ENCODE measurements around the gene DCAF11. TPM values are rescaled to one million over a fixed set of nuclear protein-coding genes. Genes with fewer than 3 reads are reported as not detected.
A peak's percentile ranks its signal among the peaks of the same experiment; 100 is the strongest.

The DCAF11 gene
- polyA plus RNA-seq, 3 donors, result 45.6 to 56.6 (median 48.8) TPM

DNA sequence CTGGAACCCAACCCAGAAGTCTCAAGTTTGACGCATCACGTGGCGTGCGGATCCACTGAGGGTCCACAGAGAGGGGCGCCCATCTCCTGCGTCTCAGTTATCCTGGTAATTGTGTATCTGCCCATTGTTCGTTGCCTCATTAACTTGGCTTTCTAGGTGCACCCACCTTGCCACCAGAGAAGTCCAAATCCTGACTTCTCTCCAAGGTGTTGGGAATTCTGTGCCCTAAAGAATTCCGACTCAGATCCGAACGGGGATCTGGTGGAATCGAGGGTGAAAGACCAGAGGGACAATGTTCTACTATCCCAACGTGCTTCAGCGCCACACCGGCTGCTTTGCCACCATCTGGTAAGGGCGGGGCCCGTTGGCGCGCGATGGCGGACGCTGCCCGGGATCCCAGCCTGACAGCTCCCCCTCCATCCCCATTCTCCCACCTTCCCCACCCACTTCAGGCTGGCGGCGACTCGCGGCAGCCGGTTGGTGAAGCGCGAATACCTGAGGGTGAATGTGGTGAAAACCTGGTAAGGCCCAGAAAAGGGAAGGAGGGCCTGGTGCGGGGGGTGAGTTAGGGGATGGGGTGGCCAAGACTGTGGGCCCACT lies 57.8 kb downstream of the DCAF11 start:
- Histone ChIP-seq H3K9ac (ENCODE audit: insufficient read depth, low read length, poor library complexity, severe bottlenecking) (peak overlapping the region; percentile 17), H3K4me1 (ENCODE audit: control insufficient read depth in 1 of 2, insufficient read depth in 2 of 2, low read length in 2 of 2) (peaks cover 26 to 34% of the 10 kb centered on the region in 2 donors), H3K4me2 (replicated peaks; ENCODE audit: extremely low read depth, low read length, poor library complexity, severe bottlenecking) (peak overlapping the region; percentile 71), H3K79me2 (ENCODE audit: insufficient read depth, low read length) (no peaks in the 10 kb centered on the region), H3K9me3 (replicated peaks in 1 of 2; ENCODE audit: control insufficient read depth in 1 of 2, insufficient read depth in 1 of 2, low read length in 2 of 2) (no peaks in the 10 kb centered on the region), H2AFZ (ENCODE audit: insufficient read depth, low read depth, low read length, poor library complexity, severe bottlenecking) (peak overlapping the region; percentile 46), H3K36me3 (replicated peaks in 1 of 2; ENCODE audit: control insufficient read depth in 1 of 2, insufficient read depth in 2 of 2, low read length in 2 of 2) (peaks cover 36 to 62% of the 10 kb centered on the region in 2 donors), H4K20me1 (ENCODE audit: insufficient read depth, low read length) (peaks cover 33% of the 10 kb centered on the region), H3K27me3 (ENCODE audit: control insufficient read depth in 2 of 2, insufficient read depth in 2 of 2, low read length in 2 of 2) (no peaks in the 10 kb centered on the region), H3K4me3 (replicated peaks in 1 of 3; ENCODE audit: low read depth in 2 of 3, low read length in 3 of 3) (peak overlapping the region in 1 of 3 experiments; percentile 68), H3K27ac (ENCODE audit: low read depth in 1 of 2, low read length in 2 of 2) (no peak overlapping the region)
- peaks cover 10 to 19% (median 16%) of the 10 kb centered on the region in 3 donors for H3K27me3 Mint-ChIP-seq (ENCODE audit: low read depth in 3 of 3)
- 10% methylated on average over 15 of the region's 30 CpGs for WGBS (ENCODE audit: insufficient coverage)
- DNase-seq, result no peak
- peaks cover 35% of the 10 kb centered on the region for H3K4me1 Mint-ChIP-seq
- H3K36me3 Mint-ChIP-seq, result peaks cover 62 to 79% of the 10 kb centered on the region in 2 donors
- TF ChIP-seq CTCF (IDR thresholded peaks at IDR 0.05), result no peak
- peak overlapping the region in 1 of 7 donors; percentile 68 for H3K27ac Mint-ChIP-seq
- peaks cover 0 to 2% (median 0%) of the 10 kb centered on the region in 7 donors for H3K9me3 Mint-ChIP-seq
- H3K4me3 Mint-ChIP-seq, result peak overlapping the region; percentile 59 to 75
- intact Hi-C loops (cut with micrococcal nuclease), result no loop called here

DNA sequence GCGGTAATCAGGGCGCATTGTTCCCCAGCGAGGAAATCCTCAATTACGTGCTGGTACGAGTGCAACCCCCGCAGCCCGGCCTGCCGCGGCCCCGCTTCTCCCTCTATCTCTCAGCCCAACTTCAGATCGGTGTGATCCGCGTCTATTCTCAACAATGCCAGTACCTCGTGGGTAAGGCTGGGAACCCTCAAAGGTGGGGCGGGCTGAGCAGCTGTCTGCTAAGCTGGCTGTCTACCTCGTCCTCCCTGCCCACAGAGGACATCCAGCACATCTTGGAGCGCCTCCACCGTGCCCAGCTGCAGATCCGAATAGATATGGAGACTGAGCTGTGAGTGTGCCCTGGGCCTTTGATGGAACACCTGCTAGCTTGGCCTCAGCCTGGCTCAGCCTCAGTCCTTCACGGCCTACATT lies 58.3 kb downstream of the DCAF11 start:
- Histone ChIP-seq H3K9me3 (replicated peaks in 1 of 2; ENCODE audit: control insufficient read depth in 1 of 2, insufficient read depth in 1 of 2, low read length in 2 of 2) (no peaks in the 10 kb centered on the region), H3K4me1 (ENCODE audit: control insufficient read depth in 1 of 2, insufficient read depth in 2 of 2, low read length in 2 of 2) (peaks cover 22 to 31% of the 10 kb centered on the region in 2 donors), H4K20me1 (ENCODE audit: insufficient read depth, low read length) (peaks cover 28% of the 10 kb centered on the region), H3K4me3 (replicated peaks in 1 of 3; ENCODE audit: low read depth in 2 of 3, low read length in 3 of 3) (peak overlapping the region in 1 of 3 experiments; percentile 68), H3K36me3 (replicated peaks in 1 of 2; ENCODE audit: control insufficient read depth in 1 of 2, insufficient read depth in 2 of 2, low read length in 2 of 2) (peaks cover 36 to 62% of the 10 kb centered on the region in 2 donors), H3K9ac (ENCODE audit: insufficient read depth, low read length, poor library complexity, severe bottlenecking) (no peak overlapping the region), H3K4me2 (replicated peaks; ENCODE audit: extremely low read depth, low read length, poor library complexity, severe bottlenecking) (no peak overlapping the region), H3K27ac (ENCODE audit: low read depth in 1 of 2, low read length in 2 of 2) (no peak overlapping the region), H3K79me2 (ENCODE audit: insufficient read depth, low read length) (no peaks in the 10 kb centered on the region), H3K27me3 (ENCODE audit: control insufficient read depth in 2 of 2, insufficient read depth in 2 of 2, low read length in 2 of 2) (no peaks in the 10 kb centered on the region), H2AFZ (ENCODE audit: insufficient read depth, low read depth, low read length, poor library complexity, severe bottlenecking) (no peak overlapping the region)
- H3K4me1 Mint-ChIP-seq, result peaks cover 31% of the 10 kb centered on the region
- H3K9me3 Mint-ChIP-seq, result peaks cover 0 to 2% (median 0%) of the 10 kb centered on the region in 7 donors
- no peak for DNase-seq
- H3K27ac Mint-ChIP-seq, result peak overlapping the region in 1 of 7 donors; percentile 37
- intact Hi-C loops (cut with micrococcal nuclease), result no loop called here
- H3K36me3 Mint-ChIP-seq, result peaks cover 62 to 79% of the 10 kb centered on the region in 2 donors
- WGBS (ENCODE audit: insufficient coverage), result 64% methylated on average over 15 of the region's 20 CpGs
- peaks cover 10 to 19% (median 16%) of the 10 kb centered on the region in 3 donors for H3K27me3 Mint-ChIP-seq (ENCODE audit: low read depth in 3 of 3)
- no peak for TF ChIP-seq CTCF (IDR thresholded peaks at IDR 0.05)
- no peak overlapping the region for H3K4me3 Mint-ChIP-seq

Small RNA genes lying within 50 kb of the gene (small RNA-seq; reads per million reads assigned to genes)
- not detected for gene IRF9 (ENCODE audit: insufficient read length, low read depth)
- gene RNA5SP383 (ENCODE audit: insufficient read length, low read depth), result not detected

Other genes with a start within 250 kb of the DCAF11 start
- gene DHRS4, start 161.0 kb upstream of the DCAF11 start, polyA plus RNA-seq, result 10 to 100 TPM; 40.4 to 68.1 (median 63.2) TPM
- gene DHRS4L2, start 125.8 kb upstream of the DCAF11 start, polyA plus RNA-seq, result 10 to 100 TPM; 22.1 to 46.6 (median 42.6) TPM
- 1 to 10 TPM in 1 of 3 donors, not detected in 2; 1.0 TPM for gene CARMIL3, start 62.8 kb upstream of the DCAF11 start, polyA plus RNA-seq
- gene CPNE6, start 43.2 kb upstream of the DCAF11 start, polyA plus RNA-seq, result not detected
- 10 to 100 TPM; 29.9 to 34.2 (median 31.3) TPM for gene PCK2, start 20.5 kb upstream of the DCAF11 start, polyA plus RNA-seq
- gene NRL, start 172 bp downstream of the DCAF11 start, polyA plus RNA-seq, result 1 to 10 TPM; 1.1 to 1.5 (median 1.3) TPM
- gene FITM1, start 15.9 kb downstream of the DCAF11 start, polyA plus RNA-seq, result 1 to 10 TPM in 1 of 3 donors, not detected in 2; 2.1 TPM
- 100 to 1,000 TPM; 435 to 759 (median 729) TPM for gene PSME1, start 21.4 kb downstream of the DCAF11 start, polyA plus RNA-seq
- 1 to 10 TPM; 6.4 to 9.4 (median 8.5) TPM for gene EMC9, start 26.8 kb downstream of the DCAF11 start, polyA plus RNA-seq
- 100 to 1,000 TPM; 237 to 593 (median 579) TPM for gene PSME2, start 31.8 kb downstream of the DCAF11 start, polyA plus RNA-seq
- gene RNF31, start 32.7 kb downstream of the DCAF11 start, polyA plus RNA-seq, result 10 to 100 TPM; 30.7 to 63.2 (median 36.8) TPM
- 100 to 1,000 TPM in 1 of 3 donors, 10 to 100 TPM in 2; 44.7 to 208 (median 56.0) TPM for gene IRF9, start 46.5 kb downstream of the DCAF11 start, polyA plus RNA-seq
- 10 to 100 TPM in 1 of 3 donors, 1 to 10 TPM in 2; 1.4 to 46.4 (median 2.3) TPM for gene REC8, start 57.3 kb downstream of the DCAF11 start, polyA plus RNA-seq
- 10 to 100 TPM in 1 of 3 donors, 1 to 10 TPM in 2; 4.1 to 14.2 (median 4.3) TPM for gene IPO4, start 74.0 kb downstream of the DCAF11 start, polyA plus RNA-seq
- 10 to 100 TPM; 14.6 to 56.0 (median 51.1) TPM for gene TM9SF1, start 80.7 kb downstream of the DCAF11 start, polyA plus RNA-seq
- gene TSSK4, start 90.9 kb downstream of the DCAF11 start, polyA plus RNA-seq, result under 1 TPM in 2 of 3 donors, not detected in 1; 0.07 to 0.13 TPM
- 100 to 1,000 TPM in 2 of 3 donors, 10 to 100 TPM in 1; 99.0 to 128 (median 102) TPM for gene CHMP4A, start 98.7 kb downstream of the DCAF11 start, polyA plus RNA-seq
- 10 to 100 TPM; 17.5 to 49.6 (median 37.5) TPM for gene MDP1, start 101.3 kb downstream of the DCAF11 start, polyA plus RNA-seq
- gene NEDD8, start 117.6 kb downstream of the DCAF11 start, polyA plus RNA-seq, result 100 to 1,000 TPM; 164 to 335 (median 306) TPM
- gene GMPR2, start 118.2 kb downstream of the DCAF11 start, polyA plus RNA-seq, result 10 to 100 TPM; 84.4 to 84.7 (median 84.5) TPM
- gene TINF2, start 127.8 kb downstream of the DCAF11 start, polyA plus RNA-seq, result 100 to 1,000 TPM in 2 of 3 donors, 10 to 100 TPM in 1; 63.6 to 151 (median 137) TPM
- gene TGM1, start 148.4 kb downstream of the DCAF11 start, polyA plus RNA-seq, result 1 to 10 TPM in 1 of 3 donors, not detected in 2; 7.8 TPM
- 100 to 1,000 TPM in 1 of 3 donors, 10 to 100 TPM in 2; 34.5 to 125 (median 35.4) TPM for gene RABGGTA, start 156.8 kb downstream of the DCAF11 start, polyA plus RNA-seq
- gene DHRS1, start 185.0 kb downstream of the DCAF11 start, polyA plus RNA-seq, result 10 to 100 TPM; 31.6 to 49.4 (median 48.8) TPM
- gene NOP9, start 185.1 kb downstream of the DCAF11 start, polyA plus RNA-seq, result 10 to 100 TPM in 1 of 3 donors, 1 to 10 TPM in 2; 1.2 to 16.6 (median 1.3) TPM
- gene CIDEB, start 193.2 kb downstream of the DCAF11 start, polyA plus RNA-seq, result 100 to 1,000 TPM in 1 of 3 donors, 10 to 100 TPM in 2; 36.4 to 126 (median 63.8) TPM
- gene LTB4R2, start 195.4 kb downstream of the DCAF11 start, polyA plus RNA-seq, result 10 to 100 TPM in 1 of 3 donors, 1 to 10 TPM in 2; 2.7 to 25.1 (median 2.9) TPM
- 10 to 100 TPM; 51.5 to 98.5 (median 87.3) TPM for gene LTB4R, start 196.7 kb downstream of the DCAF11 start, polyA plus RNA-seq
- gene ADCY4, start 220.3 kb downstream of the DCAF11 start, polyA plus RNA-seq, result 10 to 100 TPM in 1 of 3 donors, under 1 TPM in 2; 0.69 to 11.9 (median 0.70) TPM
- gene RIPK3, start 225.2 kb downstream of the DCAF11 start, polyA plus RNA-seq, result 10 to 100 TPM; 11.7 to 69.6 (median 11.8) TPM